ENCODE measurements around the gene SLFN14.
"Not testable (repeated sequence)": the region's sequence is repeated elsewhere in the genome, so short reads cannot be mapped to it uniquely, and the experiment has no call there.

The SLFN14 gene

DNA sequence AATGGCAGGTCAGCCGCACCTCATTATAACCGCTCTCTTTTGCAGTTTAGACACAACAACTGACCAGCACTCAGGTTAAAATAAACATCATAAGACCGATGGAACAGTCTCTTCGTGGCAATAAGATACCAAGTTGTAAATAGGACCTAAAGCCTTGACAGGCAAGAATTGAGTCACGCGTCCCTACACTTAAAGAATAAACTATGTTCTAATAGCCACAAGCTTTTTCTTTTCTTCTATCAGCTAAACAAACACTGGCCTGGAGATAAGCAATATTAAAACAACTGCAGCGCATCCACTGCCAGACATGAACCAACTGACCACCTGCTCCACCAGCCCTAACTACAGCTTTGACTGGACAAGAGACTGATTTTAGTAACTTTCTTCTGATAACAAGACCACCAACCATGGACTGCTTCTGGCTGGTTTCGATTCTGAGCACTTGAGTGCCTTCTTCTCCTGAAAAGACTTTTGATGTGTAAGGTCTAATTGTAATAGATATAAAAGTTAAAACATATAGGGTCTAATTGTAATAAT is 40.6 kb downstream of the SLFN14 start:
- DNase-seq, result no peak

DNA sequence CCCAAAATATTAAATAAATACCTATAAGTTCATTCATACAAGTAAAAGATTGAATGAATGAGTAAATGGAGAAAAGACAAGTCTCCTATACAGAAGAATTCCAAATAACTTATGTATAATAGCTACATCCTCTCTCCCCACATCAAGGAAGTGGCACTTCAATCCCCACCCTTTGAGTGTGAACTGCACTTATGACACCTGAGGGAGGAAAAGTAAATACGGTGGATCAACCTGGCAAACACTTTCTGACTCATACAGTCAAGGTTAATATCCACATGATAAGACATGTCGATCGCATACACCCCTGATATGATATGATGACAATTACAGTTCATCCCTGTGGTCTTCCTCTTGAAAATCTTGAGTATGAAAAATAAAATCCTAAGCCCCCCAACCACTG is 41.2 kb downstream of the SLFN14 start:
- no peak for DNase-seq

DNA sequence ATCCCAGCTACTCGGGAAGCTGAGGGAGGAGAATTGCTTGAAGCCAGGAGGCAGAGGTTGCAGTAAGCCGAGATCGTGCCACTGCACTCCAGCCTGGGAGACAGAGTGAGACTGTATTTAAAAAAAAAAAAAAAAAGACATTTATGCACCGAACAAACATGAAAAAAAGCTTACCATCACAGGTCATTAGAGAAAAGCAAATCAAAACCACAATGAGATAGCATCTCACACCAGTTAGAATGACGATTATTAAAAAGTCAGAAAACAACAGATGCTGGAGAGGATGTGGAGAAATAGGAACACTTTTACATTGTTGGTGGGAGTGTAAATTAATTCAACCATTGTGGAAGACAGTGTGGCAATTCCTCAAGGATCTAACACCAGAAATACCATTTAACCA is 42.2 kb downstream of the SLFN14 start:
- not testable (repeated sequence) for DNase-seq

DNA sequence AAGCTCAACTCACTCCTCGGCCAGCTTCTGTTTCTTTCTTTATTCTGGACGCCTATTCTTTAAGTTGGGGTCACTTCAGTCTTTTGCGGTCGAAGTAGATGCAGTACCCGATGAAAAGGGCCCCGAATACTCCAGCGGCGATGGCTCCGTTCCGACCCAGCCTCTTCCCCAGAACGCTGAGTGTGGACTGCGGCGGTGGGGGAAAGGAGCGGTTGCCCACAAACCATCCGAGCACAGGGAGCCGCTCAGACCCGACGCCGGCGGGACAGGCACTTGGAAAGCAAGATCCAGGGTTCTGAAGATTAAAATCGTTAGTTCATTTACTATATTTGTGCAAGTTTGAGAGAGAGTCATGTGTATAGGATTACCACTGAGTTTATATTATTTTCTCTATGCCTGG is 45.6 kb downstream of the SLFN14 start:
- no peak for DNase-seq

DNA sequence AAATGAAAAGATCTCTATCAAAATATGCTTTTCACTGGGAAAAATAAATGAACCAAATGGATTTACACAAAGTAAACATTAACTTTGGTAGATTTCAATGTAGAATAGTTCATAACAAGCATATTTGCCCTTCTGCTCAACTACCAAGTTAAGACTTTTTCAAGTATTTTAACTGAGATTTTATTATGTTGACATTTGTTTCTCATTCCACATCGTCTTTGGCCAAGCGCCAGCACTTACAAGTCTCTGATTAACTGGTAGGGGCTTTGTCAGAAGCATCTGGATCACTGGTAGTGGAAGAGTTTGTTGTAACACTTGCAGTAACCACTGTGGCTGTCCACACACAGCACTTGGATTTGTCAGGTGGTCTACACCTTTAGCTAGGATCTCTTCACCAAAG is 46.1 kb downstream of the SLFN14 start:
- no peak for DNase-seq

Measured in CD4-positive, alpha-beta T cell treated with Interferon gamma for 1 hour (primary cell).